Panc1 (cell line): Measurements from ENCODE around the gene CTLA4.

ENCODE experiments used
- POLR2AphosphoS5 ChIP-seq: IDR thresholded peaks from 2 replicates; pipeline ENCODE4 v1.6.1; 2012; ENCODE audit warnings: mild to moderate bottlenecking, low read depth, low read length, moderate library complexity
- SIN3A ChIP-seq: IDR thresholded peaks from 2 replicates; pipeline ENCODE4 v1.6.1; 2012; ENCODE audit warnings: low read depth, mild to moderate bottlenecking, low read length, moderate library complexity, borderline replicate concordance; ENCODE audit not compliant: insufficient read depth
- TCF7L2 ChIP-seq: IDR thresholded peaks from 2 replicates; pipeline ENCODE4 v1.6.1; 2011; ENCODE audit warnings: mild to moderate bottlenecking, low read depth, low read length, inconsistent platforms
- TF ChIP-seq, protein P1 (sequence below): fragments of 450-650 bp; IDR thresholded peaks from 2 replicates; pipeline ENCODE4 v1.5.1; 2017; ENCODE audit warnings: mild to moderate bottlenecking
- TF ChIP-seq, protein P2 (sequence below), 2 experiments: IDR thresholded peaks; 2 replicates each; pipeline ENCODE4 v1.6.1; 2011 to 2012; ENCODE audit warnings: low read depth in 2 of 2, control low read depth in 1 of 2, low read length in 1 of 2, mild to moderate bottlenecking in 1 of 2, moderate library complexity in 1 of 2; ENCODE audit not compliant: insufficient read depth in 1 of 2

DNA sequence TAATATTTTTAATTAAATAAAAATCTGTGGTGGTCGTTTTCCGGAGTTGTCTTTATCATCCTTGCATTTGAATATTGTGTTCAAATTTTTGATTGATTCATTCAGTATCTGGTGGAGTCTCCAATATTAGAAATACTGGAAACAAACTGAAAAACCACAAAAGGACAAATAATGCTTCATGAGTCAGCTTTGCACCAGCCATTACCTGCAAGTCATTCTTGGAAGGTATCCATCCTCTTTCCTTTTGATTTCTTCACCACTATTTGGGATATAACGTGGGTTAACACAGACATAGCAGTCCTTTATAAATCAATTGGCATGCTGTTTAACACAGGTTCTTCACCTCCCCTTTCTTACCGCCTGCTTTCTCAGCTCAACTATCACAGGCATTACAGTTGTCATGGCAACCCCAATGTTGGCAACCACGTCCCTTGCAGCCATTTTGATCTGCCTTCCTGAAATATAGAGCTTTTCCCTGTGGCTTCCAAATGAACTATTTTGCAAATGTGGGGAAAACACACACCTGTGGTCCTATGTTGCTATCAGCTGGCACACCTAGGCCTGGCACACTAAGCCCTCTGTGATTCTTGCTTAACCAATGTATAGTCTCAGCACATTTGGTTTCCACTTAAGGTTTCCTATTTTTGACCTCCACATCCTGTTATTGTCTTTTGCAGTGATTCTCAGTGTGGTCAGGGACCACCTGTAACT, 6.5 kb downstream of the CTLA4 start:
- TF ChIP-seq, protein P1, sequence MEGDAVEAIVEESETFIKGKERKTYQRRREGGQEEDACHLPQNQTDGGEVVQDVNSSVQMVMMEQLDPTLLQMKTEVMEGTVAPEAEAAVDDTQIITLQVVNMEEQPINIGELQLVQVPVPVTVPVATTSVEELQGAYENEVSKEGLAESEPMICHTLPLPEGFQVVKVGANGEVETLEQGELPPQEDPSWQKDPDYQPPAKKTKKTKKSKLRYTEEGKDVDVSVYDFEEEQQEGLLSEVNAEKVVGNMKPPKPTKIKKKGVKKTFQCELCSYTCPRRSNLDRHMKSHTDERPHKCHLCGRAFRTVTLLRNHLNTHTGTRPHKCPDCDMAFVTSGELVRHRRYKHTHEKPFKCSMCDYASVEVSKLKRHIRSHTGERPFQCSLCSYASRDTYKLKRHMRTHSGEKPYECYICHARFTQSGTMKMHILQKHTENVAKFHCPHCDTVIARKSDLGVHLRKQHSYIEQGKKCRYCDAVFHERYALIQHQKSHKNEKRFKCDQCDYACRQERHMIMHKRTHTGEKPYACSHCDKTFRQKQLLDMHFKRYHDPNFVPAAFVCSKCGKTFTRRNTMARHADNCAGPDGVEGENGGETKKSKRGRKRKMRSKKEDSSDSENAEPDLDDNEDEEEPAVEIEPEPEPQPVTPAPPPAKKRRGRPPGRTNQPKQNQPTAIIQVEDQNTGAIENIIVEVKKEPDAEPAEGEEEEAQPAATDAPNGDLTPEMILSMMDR: no peak
- no peak for TF ChIP-seq POLR2AphosphoS5
- TF ChIP-seq TCF7L2: no peak
- TF ChIP-seq, protein P2, sequence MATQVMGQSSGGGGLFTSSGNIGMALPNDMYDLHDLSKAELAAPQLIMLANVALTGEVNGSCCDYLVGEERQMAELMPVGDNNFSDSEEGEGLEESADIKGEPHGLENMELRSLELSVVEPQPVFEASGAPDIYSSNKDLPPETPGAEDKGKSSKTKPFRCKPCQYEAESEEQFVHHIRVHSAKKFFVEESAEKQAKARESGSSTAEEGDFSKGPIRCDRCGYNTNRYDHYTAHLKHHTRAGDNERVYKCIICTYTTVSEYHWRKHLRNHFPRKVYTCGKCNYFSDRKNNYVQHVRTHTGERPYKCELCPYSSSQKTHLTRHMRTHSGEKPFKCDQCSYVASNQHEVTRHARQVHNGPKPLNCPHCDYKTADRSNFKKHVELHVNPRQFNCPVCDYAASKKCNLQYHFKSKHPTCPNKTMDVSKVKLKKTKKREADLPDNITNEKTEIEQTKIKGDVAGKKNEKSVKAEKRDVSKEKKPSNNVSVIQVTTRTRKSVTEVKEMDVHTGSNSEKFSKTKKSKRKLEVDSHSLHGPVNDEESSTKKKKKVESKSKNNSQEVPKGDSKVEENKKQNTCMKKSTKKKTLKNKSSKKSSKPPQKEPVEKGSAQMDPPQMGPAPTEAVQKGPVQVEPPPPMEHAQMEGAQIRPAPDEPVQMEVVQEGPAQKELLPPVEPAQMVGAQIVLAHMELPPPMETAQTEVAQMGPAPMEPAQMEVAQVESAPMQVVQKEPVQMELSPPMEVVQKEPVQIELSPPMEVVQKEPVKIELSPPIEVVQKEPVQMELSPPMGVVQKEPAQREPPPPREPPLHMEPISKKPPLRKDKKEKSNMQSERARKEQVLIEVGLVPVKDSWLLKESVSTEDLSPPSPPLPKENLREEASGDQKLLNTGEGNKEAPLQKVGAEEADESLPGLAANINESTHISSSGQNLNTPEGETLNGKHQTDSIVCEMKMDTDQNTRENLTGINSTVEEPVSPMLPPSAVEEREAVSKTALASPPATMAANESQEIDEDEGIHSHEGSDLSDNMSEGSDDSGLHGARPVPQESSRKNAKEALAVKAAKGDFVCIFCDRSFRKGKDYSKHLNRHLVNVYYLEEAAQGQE (IDR thresholded peaks at IDR 0.05; ENCODE audit: insufficient read depth in 1 of 2, low read depth in 2 of 2, low read length in 1 of 2): no peak
- TF ChIP-seq SIN3A: no peak
